GM21529 (cell line): ENCODE measurements around the gene NEU4.

Experiments used
- ATAC-seq: cut with Tn5 transposase; IDR thresholded peaks from one replicate; pipeline ENCODE4 v1.9.1; 2021; ENCODE audit not compliant: unreplicated experiment

NEU4 gene

DNA sequence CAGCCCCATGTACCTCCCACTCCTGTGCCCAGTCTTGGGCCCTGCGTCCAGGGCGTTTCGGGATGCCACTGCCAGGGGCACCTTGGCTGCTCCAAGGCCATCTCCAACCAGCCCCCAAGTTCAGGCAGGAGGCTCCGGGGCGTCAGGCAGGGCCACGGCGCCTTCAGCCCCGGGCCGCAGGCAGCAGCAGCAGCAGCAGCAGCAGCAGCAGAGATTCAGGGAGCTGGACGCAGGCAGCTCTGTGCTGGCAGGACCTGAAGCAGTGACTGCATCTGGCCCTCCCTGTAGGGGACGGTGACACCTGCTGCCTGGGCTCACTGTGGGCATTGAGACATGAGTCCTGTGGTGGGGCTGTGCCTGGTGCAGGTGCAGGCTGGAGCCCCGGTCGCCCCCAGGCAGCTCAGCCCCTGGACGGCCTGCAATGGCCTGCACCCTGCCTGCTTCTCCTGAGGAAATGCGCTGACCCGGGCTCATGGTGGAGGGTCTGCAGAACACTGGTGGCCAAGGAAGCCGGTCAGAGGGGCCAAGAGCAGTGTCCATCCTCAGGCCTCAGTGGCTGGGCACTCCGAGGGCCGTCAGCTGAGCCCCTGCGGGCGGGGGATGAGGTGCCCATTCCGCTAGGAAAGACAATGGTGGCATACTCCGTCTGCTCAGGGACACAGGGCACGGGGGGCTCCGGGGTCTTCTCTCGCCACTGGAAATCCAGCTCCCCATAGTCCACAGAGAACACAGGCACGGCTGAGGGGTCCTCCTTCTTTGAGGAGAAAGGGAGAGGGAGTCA, 41.7 kb downstream of the NEU4 start:
- ATAC-seq: no peak

DNA sequence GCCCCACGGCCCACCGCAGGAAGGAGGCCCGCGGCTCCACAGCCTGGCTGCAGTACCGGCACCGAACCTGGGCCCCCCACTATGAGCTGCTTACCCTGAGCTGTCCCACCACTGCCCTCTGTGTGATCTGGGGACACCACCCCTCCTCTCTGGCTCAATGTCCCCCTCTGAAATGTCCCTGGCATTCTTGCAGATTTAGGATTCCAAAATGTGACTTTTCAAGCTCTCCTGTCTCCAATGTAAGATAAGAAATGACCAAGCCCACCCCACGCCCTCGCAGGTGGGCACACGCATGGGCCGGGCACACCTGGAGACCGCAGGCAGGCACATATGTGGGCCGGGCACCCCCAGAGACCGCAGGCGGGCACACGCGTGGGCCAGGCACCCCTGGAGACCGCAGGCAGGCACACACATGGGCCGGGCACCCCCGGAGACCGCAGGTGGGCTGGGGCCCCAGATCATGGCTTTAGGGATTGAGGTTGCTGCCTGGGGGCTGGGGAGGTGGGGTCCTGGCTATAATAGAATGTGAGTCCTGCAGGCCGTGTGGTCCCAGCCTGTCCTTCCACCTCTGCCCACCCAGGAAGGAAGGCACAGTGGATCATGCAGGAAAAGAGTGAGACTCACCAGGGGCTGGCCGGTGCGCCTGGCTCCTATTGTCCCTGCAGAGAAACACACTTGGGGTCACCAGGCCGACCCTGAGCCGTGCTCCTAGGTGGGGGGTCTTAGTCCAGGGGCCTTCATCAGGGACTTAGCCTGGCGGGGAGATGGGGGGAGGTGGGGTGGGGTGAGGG, 42.5 kb downstream of the NEU4 start:
- ATAC-seq: no peak

DNA sequence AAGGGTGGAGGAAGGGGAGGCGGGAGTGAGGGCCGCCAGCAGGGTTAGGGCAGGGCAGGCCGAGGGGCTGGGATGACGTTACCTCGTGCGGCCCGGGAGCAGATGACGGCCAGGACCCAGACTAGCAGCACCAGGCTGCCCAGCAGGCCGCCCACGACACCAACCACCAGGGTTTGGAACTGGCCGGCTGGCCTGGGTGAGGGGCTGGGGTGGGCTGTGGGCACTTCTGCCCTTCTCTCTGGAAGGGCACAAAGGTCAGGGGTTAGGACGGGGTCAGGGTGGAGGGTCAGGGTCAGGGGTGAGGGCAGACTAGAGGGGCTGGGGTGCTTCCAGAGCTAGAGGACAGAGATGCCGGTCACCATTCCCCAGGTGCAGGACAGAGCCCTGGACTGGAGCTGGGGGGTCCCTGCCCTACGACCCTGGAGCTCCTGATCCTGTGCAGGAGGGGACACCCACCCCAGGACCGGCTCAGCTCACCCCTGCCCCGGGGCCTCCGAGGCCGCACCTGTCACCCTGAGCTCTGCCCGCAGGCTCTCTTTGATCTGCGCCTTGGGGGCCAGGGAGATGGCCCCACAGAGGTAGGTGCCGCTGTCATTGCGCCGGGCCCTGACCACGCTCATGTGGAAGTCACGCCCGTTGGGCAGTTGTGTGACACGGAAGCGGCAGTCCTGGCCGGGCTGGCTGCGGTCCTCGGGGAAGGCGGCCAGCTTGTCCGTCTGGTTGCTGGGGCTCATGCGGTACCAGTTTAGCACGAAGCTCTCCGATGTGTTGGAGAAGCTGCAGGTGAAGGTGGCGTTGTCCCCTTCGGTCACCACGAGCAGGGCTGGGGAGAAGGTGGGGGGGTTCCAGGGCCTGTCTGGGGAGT, 43.4 kb downstream of the NEU4 start:
- ATAC-seq: no peak

DNA sequence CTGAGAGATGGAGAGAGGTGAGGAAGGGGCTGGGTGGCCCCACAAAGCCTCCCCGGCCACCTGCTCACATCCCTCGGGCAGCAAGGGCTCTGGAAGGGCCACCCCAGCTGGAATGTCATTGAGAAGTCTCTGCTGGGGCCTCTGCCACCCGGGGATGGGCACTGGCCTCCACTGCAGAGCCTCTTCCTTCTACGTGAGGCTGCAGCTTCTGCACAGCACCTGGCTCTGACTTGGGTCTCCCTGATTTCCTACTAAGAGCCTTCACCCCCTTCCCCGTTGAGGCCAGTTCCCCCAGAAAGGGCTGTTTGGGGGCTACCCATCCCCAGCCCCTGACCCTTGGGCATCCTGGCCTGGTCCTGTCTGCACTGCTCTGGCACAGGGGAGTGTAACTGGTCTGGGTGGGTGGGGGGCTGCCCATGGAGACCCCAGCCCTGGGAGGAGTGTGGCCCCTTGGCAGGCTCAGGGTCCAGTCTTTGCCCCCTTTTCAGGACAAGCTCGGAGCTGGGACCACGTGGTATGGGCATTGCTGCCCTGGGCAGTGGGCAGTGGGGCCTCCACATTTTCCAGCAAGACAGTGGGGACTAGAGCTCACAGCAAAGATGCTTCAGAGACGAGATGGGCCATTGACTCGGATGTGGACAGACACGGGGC, 44.1 kb downstream of the NEU4 start:
- ATAC-seq: no peak

DNA sequence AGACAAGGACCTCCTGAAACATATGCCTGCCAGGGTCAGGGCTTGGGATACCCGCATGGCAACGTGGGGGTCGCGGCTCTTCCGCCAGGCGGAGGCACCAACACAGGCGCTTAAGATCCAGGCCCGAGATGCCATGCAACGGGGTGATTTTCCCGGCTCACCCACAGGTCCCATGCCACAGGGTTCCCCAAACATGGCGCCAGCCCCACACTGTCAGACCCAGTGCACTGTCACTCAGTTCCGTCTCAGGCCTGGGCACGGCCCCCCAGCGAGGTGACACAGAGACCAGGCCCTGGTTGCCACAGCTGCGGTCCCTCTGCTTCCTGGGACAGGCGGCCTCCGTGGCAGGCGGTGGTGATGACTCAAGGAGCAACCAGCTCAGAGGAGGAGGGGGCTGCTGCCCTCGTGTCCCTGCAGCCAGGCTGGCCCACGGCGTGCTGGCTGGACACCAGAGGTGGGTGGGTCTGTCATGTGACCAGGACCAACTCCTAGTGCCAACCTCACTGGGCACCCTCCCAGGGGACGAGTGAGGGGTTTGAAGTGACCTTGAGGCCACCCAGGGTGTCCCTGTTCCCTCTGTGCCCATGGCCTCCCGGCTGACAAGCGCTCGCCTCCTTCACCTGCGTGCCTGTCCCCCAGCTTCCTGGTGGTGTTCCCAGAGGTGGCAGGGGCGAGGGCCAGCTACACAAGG, 44.8 kb downstream of the NEU4 start:
- ATAC-seq: no peak

DNA sequence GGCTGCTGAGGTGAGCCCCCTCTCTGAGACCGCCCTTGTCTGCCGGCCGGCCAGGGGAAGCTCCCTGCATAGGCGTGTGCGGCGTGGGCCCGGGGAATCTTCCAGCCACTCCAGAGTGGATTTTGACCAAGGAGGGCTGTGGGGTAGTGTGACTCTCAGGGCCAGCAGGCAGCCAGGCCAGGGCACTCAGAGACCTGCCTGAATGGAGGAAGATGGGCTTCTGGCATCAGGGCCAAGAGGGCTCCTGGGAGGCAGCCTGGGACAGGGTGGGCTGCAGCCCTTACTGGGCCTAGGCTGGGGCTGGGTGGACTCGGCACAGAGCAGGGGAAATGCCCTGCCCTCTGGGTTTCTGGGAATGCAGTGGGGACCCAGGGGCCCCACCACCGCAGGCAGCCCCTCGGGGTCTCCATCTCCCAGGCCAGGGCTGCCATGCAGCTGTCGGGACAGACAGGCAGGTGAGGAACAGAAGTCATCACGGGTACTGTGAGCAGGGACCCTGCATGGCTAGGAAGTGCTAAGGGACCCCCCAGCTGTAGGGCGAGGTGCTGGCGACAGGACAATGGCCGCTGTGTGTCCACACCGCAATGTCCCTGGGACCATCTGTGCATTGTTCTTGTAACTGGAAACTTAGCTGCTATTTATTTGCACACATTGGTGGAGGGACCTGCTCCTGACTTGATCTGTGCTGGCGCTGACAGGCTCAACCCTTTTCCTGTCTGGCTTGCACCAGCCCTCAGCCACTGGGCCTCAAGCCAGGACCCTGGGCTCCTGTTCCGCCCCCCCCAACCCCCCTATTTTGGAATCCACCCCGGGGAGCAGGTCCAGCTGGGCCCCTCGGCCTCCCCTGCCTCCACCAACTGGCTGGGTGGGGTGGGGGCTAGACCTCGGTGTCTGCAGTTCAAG, 45.6 kb downstream of the NEU4 start:
- ATAC-seq: no peak

DNA sequence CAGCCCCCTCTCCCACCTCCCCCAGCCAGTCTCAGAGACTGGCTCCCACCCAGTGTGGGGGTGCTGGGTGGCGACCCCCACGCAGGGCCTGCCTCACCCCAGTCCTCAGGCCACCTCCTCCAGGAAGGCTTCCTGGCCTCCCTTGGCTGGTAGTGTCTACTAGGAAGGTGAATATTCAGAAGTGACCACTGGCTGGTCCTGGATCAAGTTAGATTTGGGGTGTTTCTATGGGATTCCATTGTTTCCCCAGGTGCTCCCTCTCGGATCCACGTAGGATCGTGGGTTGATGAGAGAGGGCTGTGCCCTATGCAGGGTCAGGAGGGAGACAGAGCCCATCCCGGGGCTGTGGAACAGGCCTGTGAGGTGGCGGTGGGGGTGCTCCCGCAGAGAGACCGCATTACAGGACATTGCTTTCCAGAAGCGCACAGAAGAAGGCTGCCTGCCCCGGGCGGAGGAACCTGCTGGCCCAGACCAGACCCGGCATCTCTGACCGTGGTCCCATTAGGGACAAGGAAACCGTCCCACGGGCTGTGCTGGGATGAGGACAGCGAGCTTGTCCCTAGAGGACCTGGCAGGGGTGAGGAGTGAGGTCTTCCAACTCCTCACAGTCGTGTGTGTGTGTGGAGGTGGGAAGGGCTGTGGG, 46.4 kb downstream of the NEU4 start:
- ATAC-seq: no peak

DNA sequence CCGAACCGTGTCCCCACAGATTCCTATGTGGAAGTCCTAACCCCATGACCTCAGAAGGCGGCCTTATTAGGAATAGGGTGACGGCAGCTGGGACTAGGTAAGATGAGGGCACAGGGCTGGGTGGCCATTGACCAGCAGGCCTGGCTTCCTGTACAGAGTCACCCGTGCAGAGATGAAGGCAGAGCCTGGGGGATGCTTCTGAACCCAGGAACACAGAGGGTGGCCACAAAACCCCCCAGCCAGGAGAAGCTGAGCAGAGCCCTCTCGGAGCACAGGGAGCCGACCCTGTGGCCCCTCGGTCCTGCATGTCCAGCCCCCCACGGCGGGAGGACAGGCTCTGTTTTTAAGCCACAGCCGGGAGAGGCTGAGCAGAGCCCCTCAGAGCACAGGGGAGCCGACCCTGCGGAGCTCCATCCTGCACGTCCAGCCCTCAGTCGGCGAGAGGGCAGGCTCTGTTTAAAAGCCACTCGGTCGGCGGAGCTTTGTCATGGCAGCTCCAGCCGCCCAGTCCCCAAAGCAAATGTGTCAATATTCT, 47.0 kb downstream of the NEU4 start:
- no peak for ATAC-seq

DNA sequence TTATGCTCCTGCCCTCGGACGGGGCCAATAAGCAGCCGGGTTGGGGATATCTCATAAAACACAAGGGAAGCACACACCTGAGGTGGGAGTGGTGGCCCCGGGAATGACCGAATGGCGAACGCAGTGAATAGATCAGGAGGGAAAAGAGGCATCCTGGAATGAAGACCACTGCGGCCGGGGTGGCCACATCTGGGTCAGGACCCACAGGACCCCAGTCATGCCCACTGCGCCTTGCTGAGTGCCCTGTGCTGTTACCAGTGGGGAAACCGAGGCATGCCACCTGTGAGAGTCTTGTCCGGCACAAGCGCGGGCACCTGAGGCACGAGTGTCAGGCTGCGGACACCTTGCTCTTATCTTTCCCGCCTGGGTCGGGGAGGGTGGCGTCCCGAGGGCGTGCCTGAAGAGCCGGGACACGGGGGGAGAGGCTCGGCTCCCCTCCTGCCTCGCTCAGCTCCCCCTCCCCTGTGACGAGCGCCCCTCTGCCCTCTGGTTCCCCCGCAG, 48.1 kb downstream of the NEU4 start:
- ATAC-seq: no peak

DNA sequence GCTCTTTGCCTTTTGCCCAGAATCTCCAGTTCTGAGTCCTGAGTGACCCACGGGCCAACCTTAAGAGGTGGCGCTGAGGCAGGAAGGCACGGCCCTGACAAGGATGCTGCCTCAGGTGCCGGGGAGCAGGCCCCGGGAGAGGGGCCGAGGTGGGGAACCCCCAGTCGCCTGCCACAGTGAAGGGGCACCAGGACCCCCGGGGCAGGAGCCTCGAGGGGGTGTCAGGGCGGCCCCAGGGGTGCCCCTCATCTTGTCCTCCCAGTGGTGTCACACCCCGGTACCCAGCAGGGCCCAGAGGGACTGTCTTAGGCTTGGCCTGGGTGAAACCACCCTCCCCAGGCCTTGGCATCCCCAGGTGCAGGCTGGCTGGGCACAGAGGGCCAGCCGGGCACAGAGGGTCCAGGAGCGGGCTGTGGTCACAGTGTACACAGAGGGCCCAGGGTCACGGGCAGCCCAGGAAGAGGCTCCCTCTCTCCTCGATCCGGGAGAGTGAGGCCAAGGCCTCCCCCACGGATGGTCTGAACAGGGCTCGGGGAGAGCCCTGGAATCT, 48.7 kb downstream of the NEU4 start:
- ATAC-seq: no peak

DNA sequence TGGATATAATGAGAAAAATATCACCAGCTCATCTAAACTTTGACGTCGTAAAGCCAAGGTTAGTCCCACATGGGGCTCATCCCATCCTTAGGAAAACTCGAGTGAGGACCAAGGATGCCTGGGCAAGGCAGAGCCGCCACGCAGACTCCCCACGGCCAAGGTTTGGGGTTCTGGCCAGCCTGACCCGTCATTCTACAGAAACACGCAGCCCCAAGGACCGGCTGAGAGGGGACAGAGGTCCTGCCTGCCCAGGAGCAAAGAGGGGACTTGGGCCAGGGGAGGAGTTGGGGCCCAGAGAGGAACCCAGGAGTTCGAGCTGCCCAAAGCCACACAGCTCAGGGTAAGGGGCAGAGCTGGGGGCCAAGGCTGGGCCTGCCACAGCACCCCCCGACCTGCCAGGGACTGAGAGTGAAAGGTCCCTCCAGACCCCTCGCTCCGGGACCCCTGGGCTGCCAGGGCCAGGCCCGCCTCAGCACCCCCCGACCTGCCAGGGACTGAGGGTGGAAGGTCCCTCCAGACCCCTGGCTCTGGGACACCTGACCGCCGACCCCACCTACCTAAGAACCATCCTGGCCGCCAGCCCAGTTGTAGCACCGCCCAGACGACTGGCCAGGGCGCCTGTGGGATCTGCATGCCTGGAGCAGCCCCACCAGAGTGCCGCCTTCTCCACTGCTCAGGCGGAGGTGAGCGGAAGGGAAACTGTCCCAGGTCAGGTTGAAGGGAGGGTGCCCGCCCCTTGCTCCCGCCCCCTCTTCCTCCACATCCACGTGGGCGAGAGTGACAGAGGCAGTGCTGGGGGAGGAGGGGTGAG, 49.4 kb downstream of the NEU4 start, which contains the start of gene PDCD1:
Gene PDCD1 (minus strand): TSS at position 689 of the 811 bp plus-strand sequence. CDS start 56 bp downstream, at position 633.
- peak; percentile 47 for ATAC-seq

DNA sequence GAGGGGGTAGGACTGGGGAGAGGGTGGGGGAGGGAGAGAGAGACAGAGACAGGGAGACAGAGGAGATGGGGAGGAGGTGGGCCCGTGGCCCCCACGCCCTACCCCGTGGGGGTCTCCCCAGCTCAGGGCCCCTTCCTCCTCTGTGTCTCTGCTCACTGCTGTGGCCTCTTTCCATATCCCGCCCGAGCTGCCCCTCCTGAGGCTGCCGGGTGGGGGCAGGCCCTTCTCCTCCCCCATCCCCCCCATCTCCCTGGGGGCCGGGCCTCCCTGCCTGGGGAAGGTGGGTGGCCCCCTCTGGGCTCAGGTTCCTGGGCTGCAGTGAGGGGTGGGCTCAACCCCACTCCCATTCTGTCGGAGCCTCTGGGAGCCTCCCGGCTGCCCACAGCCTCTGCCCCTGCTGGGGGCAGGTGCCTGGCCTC, 50.0 kb downstream of the NEU4 start:
- ATAC-seq: peak; percentile 25

DNA sequence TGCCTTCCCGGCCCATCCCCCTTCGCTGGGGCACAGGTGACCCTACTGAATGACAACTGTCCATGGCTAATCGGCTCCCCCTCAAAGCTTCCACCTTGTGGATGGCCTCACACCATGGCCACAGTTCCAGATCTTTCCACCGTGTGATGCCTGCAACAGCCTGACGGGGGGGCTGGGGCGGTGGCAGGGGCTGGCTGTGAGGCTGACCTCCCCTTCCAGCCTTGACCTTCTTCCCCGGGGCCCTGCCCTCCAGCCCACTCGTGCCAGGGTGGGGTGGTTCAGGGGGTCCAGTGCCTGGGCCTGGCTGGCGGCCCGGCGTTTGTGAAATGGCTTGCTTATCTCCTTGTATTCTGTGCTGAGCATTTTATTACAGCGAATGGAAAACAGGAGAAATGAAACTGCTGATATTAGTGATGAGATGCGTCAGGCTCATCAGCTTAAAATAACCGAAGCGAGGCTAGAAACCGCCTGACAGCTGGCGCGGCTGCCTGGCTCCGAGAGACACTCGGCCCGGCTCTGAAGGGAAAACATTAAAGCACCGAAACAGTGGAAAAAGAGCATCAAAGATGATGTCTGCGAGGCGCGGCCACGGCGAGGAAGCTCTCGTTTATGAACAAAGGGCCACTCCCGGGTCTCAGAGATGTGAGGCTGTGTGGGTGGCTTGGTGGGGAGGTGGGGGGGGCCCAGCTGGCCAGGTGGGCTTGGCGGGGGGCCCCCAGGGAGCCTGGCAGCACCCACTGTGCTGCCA, 50.6 kb downstream of the NEU4 start:
- ATAC-seq: peak; percentile 54

DNA sequence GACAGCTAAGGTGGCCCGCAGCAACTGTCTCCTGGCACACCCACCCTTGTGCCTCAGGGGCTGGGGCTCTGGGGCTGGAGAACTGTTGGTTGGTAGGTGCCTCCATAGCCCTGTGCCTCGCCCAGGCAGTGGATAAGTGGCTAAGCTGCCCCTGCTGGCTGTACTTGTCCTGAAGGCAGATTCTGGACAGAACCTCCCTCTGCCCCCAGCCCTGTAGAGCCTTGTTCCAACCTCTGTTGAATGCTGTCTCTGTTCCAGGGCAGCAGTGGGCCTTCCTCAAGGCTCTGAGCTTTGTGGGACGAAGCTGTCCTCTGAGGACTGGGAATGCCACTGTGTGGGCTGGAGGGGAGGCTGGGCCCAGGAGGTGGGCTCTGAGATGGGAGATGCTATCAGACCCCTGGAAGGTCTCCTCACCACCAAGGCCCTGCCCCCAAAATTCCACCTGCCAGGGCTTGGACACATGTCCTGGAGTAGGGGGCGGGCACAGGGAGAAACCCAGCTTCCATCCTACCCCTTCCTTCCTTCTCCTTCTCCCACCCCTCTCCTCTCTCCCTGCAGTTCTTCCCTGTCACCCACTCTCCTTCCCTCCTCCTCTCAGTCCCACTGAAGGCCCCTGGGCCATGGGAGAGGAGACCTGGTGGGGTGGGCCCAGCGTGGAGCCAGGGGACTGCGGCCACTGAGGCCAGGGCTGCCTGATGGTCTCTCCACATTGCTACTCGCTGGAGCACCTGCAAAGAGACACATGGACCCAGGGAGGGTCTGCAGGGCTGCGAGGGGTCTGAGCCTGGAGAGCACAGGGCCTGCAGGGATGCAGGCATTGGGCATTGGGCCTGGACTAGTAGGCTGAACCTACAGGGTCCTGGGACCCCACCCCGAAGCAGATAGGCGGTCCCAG, 51.4 kb downstream of the NEU4 start:
- peak; percentile 10 for ATAC-seq

DNA sequence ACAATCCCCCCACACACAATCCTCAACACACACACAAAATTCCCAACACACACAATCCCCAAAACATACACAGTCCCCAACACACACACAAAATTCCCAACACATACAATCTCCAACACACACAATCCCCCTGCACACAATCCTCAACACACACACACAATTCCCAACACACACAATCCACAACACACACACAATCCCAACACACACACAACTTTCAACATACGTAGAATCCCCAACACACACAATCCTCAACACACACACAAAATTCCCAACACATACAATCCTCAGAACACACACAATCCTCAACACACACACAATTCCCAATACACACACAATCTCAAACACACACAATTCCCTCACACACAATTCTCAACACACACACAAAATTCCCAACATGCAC, 52.3 kb downstream of the NEU4 start:
- no peak for ATAC-seq
